Neural crest cell (in vitro differentiated cells): ENCODE results near the gene C1orf116. TPM values are rescaled to one million over a fixed set of nuclear protein-coding genes. Genes with fewer than 3 reads are reported as not detected.

Experiments
- DNase-seq: peaks from one replicate; pipeline ENCODE4 v3.0.0; 2021; ENCODE audit warnings: low read depth, mixed read lengths, low spot score
- H3K27ac Mint-ChIP-seq: one replicate; pipeline ENCODE4 v1.8.0; 2021; ENCODE audit warnings: mild to moderate bottlenecking, mixed read lengths; ENCODE audit not compliant: unreplicated experiment
- H3K27me3 Mint-ChIP-seq: 2 replicates; pipeline ENCODE4 v1.8.0; 2021; ENCODE audit warnings: low read depth, mild to moderate bottlenecking, mixed read lengths
- H3K36me3 Mint-ChIP-seq: 2 replicates; pipeline ENCODE4 v1.8.0; 2021; ENCODE audit warnings: low read depth, mild to moderate bottlenecking, mixed read lengths
- H3K4me1 Mint-ChIP-seq: 2 replicates; pipeline ENCODE4 v1.8.0; 2021; ENCODE audit warnings: mixed read lengths
- H3K4me3 Mint-ChIP-seq: one replicate; pipeline ENCODE4 v1.8.0; 2021; ENCODE audit warnings: mild to moderate bottlenecking, mixed read lengths
- H3K9me3 Mint-ChIP-seq: 2 replicates; pipeline ENCODE4 v1.8.0; 2021; ENCODE audit warnings: mixed read lengths
- total RNA-seq: library from RNA; stranded (reverse); gene quantifications from 2 replicates; pipeline ENCODE4 v1.2.1, GENCODE V29; 2021
- TF ChIP-seq, protein P1 (sequence below): fragments of 200-600 bp; sonication (generic); conservative IDR thresholded peaks from 2 replicates; pipeline ENCODE4 v1.5.0; 2021; ENCODE audit warnings: antibody characterized with exemption, mild to moderate bottlenecking

C1orf116 gene
- total RNA-seq, 1 donor from 2014 or later = 0.37 TPM

DNA sequence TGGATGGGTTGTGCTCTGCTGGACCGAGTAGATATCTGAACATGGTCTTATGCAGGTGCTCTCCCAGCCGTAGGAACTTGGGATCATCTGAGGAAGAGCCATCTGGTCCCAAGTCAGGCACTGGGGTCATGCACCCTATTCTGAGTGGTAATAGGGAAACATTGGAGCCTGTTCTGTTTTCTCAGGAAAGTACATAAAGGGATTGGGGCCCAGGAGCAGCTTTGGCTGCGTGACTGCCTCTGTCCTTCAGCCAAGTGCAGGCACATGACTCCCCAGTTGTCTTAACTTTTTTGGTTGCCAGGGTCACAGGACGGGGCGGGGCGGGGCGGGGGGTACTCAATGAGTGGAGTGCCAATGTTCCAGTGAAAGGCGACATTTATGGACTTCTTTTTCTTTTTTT, 32.0 kb upstream of the C1orf116 start:
- TF ChIP-seq, protein P1, sequence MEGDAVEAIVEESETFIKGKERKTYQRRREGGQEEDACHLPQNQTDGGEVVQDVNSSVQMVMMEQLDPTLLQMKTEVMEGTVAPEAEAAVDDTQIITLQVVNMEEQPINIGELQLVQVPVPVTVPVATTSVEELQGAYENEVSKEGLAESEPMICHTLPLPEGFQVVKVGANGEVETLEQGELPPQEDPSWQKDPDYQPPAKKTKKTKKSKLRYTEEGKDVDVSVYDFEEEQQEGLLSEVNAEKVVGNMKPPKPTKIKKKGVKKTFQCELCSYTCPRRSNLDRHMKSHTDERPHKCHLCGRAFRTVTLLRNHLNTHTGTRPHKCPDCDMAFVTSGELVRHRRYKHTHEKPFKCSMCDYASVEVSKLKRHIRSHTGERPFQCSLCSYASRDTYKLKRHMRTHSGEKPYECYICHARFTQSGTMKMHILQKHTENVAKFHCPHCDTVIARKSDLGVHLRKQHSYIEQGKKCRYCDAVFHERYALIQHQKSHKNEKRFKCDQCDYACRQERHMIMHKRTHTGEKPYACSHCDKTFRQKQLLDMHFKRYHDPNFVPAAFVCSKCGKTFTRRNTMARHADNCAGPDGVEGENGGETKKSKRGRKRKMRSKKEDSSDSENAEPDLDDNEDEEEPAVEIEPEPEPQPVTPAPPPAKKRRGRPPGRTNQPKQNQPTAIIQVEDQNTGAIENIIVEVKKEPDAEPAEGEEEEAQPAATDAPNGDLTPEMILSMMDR = no peak
- Mint-ChIP-seq H3K27ac (no peak overlapping the region), H3K36me3 (peaks cover 9% of the 10 kb centered on the region), H3K4me3 (no peak overlapping the region), H3K27me3 (no peaks in the 10 kb centered on the region), H3K4me1 (no peaks in the 10 kb centered on the region), H3K9me3 (no peaks in the 10 kb centered on the region)
- DNase-seq = no peak

DNA sequence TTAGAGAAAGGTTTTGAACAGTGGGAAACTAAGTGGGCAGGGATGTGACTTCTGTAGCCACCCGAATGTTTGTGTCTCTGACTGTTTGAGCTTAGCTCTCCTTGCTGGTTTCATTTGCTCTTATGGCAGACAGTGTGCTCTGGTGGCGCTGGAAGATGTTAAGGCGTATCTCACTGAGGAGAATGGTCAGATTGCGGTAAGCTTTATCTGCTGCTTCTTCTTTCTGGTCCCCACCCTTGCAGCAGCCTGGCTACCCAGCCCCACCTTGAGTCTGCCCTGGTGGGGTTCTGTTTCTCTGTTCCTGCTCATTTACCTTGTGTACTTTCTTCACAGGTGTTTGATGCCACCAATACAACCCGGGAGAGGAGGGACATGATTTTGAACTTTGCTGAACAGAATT, 30.5 kb upstream of the C1orf116 start:
- H3K36me3 Mint-ChIP-seq = peaks cover 7% of the 10 kb centered on the region
- no peak overlapping the region for H3K27ac Mint-ChIP-seq
- H3K27me3 Mint-ChIP-seq = no peaks in the 10 kb centered on the region
- TF ChIP-seq, protein P1 = no peak
- no peaks in the 10 kb centered on the region for H3K4me1 Mint-ChIP-seq
- H3K4me3 Mint-ChIP-seq = no peak overlapping the region
- DNase-seq = no peak
- H3K9me3 Mint-ChIP-seq = no peaks in the 10 kb centered on the region

DNA sequence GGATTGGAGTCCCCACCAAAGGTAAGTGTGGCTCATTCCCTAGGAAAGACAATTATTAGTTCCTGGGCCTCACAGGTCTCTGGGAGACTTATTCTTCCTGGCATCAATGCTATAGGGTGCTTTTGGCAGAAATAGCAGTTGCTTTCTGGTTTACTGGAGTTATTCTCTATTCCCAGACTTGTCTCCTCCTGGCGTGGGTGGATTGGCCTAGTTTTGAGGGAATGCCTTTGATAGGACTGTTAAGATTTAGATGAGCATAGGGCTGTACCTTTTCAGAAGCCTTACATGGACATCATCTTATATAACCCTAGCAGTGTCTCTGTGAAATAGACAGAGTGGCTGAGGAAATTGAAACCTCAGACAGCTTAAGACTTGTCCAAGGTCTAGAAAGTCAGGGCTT, 29.5 kb upstream of the C1orf116 start:
- no peaks in the 10 kb centered on the region for H3K9me3 Mint-ChIP-seq
- H3K36me3 Mint-ChIP-seq = peaks cover 7% of the 10 kb centered on the region
- no peak overlapping the region for H3K27ac Mint-ChIP-seq
- no peak for DNase-seq
- no peak overlapping the region for H3K4me3 Mint-ChIP-seq
- H3K4me1 Mint-ChIP-seq = no peaks in the 10 kb centered on the region
- H3K27me3 Mint-ChIP-seq = no peaks in the 10 kb centered on the region
- TF ChIP-seq, protein P1 = no peak

DNA sequence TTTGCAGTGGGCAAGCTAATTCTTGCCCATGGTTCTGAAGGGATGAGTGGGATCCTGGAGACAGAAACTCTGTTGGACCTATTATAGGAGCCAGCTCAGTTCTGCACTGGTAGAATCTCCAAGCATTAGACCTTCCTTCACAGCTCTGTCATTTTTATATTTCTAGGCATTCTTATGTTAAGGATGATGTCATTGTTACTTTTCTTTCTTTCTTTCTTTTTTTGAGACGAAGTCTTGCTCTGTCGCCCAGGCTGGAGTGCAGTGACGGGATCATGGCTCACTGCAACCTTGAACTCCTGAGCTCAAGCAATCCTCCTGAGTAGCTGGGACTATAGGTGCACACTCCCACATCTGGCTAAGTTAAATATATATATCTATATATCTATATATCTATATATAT, 28.0 kb upstream of the C1orf116 start:
- Mint-ChIP-seq H3K27ac (no peak overlapping the region), H3K4me1 (no peaks in the 10 kb centered on the region), H3K4me3 (no peak overlapping the region), H3K36me3 (peaks cover 7% of the 10 kb centered on the region), H3K9me3 (no peaks in the 10 kb centered on the region), H3K27me3 (no peaks in the 10 kb centered on the region)
- TF ChIP-seq, protein P1 = no peak
- no peak for DNase-seq

DNA sequence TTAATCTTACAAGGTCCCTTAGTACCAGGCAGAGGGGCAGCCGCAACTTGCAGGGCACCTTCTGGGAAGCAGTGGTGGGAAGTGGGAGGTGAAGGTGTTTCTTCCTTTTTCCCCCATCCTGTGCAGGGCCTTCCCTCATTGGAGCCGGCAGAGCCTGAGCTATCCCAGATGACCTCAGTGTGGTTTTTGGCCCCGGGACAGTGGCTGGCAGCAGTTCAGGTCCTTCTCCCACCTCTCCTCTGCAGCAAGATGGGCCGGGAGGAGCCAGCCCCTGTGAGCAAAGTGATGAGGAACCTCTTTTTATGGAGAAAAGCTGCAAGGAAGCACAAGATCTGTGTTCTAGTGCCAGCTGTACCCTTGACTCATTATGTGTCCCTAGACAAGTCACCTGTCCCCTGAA, 27.3 kb upstream of the C1orf116 start:
- TF ChIP-seq, protein P1 = peak; percentile 9
- peaks cover 7% of the 10 kb centered on the region for H3K36me3 Mint-ChIP-seq
- no peaks in the 10 kb centered on the region for H3K27me3 Mint-ChIP-seq
- no peak overlapping the region for H3K4me3 Mint-ChIP-seq
- no peaks in the 10 kb centered on the region for H3K9me3 Mint-ChIP-seq
- DNase-seq = no peak
- no peaks in the 10 kb centered on the region for H3K4me1 Mint-ChIP-seq
- H3K27ac Mint-ChIP-seq = no peak overlapping the region
